ENCODE data around the gene IL1RAPL2.

Gene IL1RAPL2

DNA sequence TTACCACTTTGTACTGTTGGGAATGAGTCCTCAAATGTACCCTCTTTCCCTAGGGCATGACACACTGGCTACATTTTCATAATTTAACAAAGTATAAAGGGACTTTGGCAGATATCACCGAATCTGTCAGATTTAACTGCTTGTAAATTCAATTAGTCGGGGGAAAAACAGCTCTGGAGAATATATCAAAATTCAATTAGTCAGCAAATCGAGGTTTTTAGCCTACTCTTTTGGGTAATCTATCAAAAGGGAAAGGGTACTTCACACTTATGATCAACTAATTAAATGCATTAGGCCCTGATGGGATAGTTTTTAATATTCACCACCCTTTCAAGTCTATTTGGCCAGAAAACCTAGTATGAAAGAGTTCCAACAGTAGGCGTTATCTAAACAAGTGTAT lies 141.0 kb downstream of the IL1RAPL2 start:
- Histone ChIP-seq H3K27ac (ENCODE audit: low read depth, low read length) (no peak overlapping the region), H3K4me3 (ENCODE audit: low read length) (no peak overlapping the region), H3K4me2 (ENCODE audit: low read length) (no peak overlapping the region), H3K36me3 (ENCODE audit: control insufficient read depth, low read length) (no peaks in the 10 kb centered on the region), H3K4me1 (ENCODE audit: control insufficient read depth, low read length) (no peaks in the 10 kb centered on the region), H3K9me2 (replicated peaks; ENCODE audit: control insufficient read depth, low read length) (no peaks in the 10 kb centered on the region), H3K9me3 (ENCODE audit: control insufficient read depth, insufficient read depth, low read length) (no peaks in the 10 kb centered on the region), H3F3A (ENCODE audit: control insufficient read depth, insufficient read depth) (no peaks in the 10 kb centered on the region), H3K27me3 (ENCODE audit: control insufficient read depth, low read length) (no peaks in the 10 kb centered on the region), H4K20me1 (ENCODE audit: control insufficient read depth, insufficient read depth, low read depth, low read length) (no peaks in the 10 kb centered on the region), H3K79me2 (ENCODE audit: control insufficient read depth, low read length) (no peaks in the 10 kb centered on the region)
- TF ChIP-seq EZH2phosphoT487 (IDR thresholded peaks at IDR 0.05; ENCODE audit: borderline replicate concordance, low read length), result no peak
- TF ChIP-seq CTCF (IDR thresholded peaks at IDR 0.05; ENCODE audit: low read depth, low read length, poor library complexity, severe bottlenecking), result no peak

- Histone ChIP-seq H3K4me1 (ENCODE audit: control insufficient read depth, low read length) (no peaks in the 10 kb centered on the region), H3K9me3 (ENCODE audit: control insufficient read depth, insufficient read depth, low read length) (no peaks in the 10 kb centered on the region), H3F3A (ENCODE audit: control insufficient read depth, insufficient read depth) (no peaks in the 10 kb centered on the region), H3K9me2 (replicated peaks; ENCODE audit: control insufficient read depth, low read length) (no peaks in the 10 kb centered on the region), H3K27me3 (ENCODE audit: control insufficient read depth, low read length) (no peaks in the 10 kb centered on the region), H3K4me2 (ENCODE audit: low read length) (no peak overlapping the region), H3K36me3 (ENCODE audit: control insufficient read depth, low read length) (no peaks in the 10 kb centered on the region), H3K27ac (ENCODE audit: low read depth, low read length) (no peak overlapping the region), H3K79me2 (ENCODE audit: control insufficient read depth, low read length) (no peaks in the 10 kb centered on the region), H4K20me1 (ENCODE audit: control insufficient read depth, insufficient read depth, low read depth, low read length) (no peaks in the 10 kb centered on the region), H3K4me3 (ENCODE audit: low read length) (no peak overlapping the region)
- TF ChIP-seq CTCF (IDR thresholded peaks at IDR 0.05; ENCODE audit: low read depth, low read length, poor library complexity, severe bottlenecking), result no peak
- TF ChIP-seq EZH2phosphoT487 (IDR thresholded peaks at IDR 0.05; ENCODE audit: borderline replicate concordance, low read length), result no peak
Measured at GRCh38 chrX:104707572-104707971, 141.6 kb downstream of the IL1RAPL2 start.

GRCh38 chrX:104712515-104712914 lies 146.5 kb downstream of the IL1RAPL2 start:
- no peak overlapping the region for H3K27ac ChIP-seq (ENCODE audit: low read depth, low read length)
- no peaks in the 10 kb centered on the region for H4K20me1 ChIP-seq (ENCODE audit: control insufficient read depth, insufficient read depth, low read depth, low read length)
- H3K9me2 ChIP-seq (replicated peaks; ENCODE audit: control insufficient read depth, low read length), result no peaks in the 10 kb centered on the region
- no peaks in the 10 kb centered on the region for H3K36me3 ChIP-seq (ENCODE audit: control insufficient read depth, low read length)
- TF ChIP-seq CTCF (IDR thresholded peaks at IDR 0.05; ENCODE audit: low read depth, low read length, poor library complexity, severe bottlenecking), result no peak
- no peaks in the 10 kb centered on the region for H3K79me2 ChIP-seq (ENCODE audit: control insufficient read depth, low read length)
- no peaks in the 10 kb centered on the region for H3K27me3 ChIP-seq (ENCODE audit: control insufficient read depth, low read length)
- no peaks in the 10 kb centered on the region for H3F3A ChIP-seq (ENCODE audit: control insufficient read depth, insufficient read depth)
- H3K4me3 ChIP-seq (ENCODE audit: low read length), result no peak overlapping the region
- H3K4me2 ChIP-seq (ENCODE audit: low read length), result no peak overlapping the region
- H3K4me1 ChIP-seq (ENCODE audit: control insufficient read depth, low read length), result no peaks in the 10 kb centered on the region
- H3K9me3 ChIP-seq (ENCODE audit: control insufficient read depth, insufficient read depth, low read length), result no peaks in the 10 kb centered on the region

DNA sequence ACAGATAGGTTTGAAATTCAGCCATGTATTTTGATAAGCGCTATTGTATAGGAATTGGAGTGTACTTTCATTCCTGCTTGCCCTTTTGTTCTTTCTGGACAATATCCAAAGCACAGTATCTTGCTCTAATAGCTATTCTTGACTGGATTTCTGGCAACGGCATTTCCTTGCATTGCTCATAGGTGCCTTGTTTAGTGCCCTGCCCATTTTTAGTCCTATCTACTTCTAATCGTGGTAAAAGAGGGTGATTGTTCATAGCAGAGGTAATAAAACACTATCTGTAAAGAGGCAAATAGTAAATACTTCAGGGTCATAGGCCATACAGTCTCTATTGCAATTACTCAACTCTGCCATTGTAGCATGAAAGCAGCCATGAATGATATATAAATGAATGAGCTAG lies 155.9 kb downstream of the IL1RAPL2 start:
- Histone ChIP-seq H3K79me2 (ENCODE audit: control insufficient read depth, low read length) (no peaks in the 10 kb centered on the region), H3K27me3 (ENCODE audit: control insufficient read depth, low read length) (no peaks in the 10 kb centered on the region), H3K27ac (ENCODE audit: low read depth, low read length) (no peak overlapping the region), H3K4me3 (ENCODE audit: low read length) (no peak overlapping the region), H3K4me1 (ENCODE audit: control insufficient read depth, low read length) (no peaks in the 10 kb centered on the region), H3K9me2 (replicated peaks; ENCODE audit: control insufficient read depth, low read length) (no peaks in the 10 kb centered on the region), H3F3A (ENCODE audit: control insufficient read depth, insufficient read depth) (no peaks in the 10 kb centered on the region), H3K36me3 (ENCODE audit: control insufficient read depth, low read length) (no peaks in the 10 kb centered on the region), H3K4me2 (ENCODE audit: low read length) (no peak overlapping the region), H3K9me3 (ENCODE audit: control insufficient read depth, insufficient read depth, low read length) (no peaks in the 10 kb centered on the region), H4K20me1 (ENCODE audit: control insufficient read depth, insufficient read depth, low read depth, low read length) (no peaks in the 10 kb centered on the region)
- TF ChIP-seq CTCF (IDR thresholded peaks at IDR 0.05; ENCODE audit: low read depth, low read length, poor library complexity, severe bottlenecking) (no peak), EZH2phosphoT487 (IDR thresholded peaks at IDR 0.05; ENCODE audit: borderline replicate concordance, low read length) (no peak)

All from DOHH2 (cell line).